SK-N-SH (cell line): ENCODE measurements around the gene PARD3. TPM values are rescaled to one million over a fixed set of nuclear protein-coding genes. Genes with fewer than 3 reads are reported as not detected.

ENCODE experiments used
- CTCF ChIA-PET: fragments of 300-600, 350-600 bp; formaldehyde crosslinking; extraction: SDS; loops from one replicate; lab custom pipeline; 2021; lab: Yijun Ruan, JAX
- POLR2A ChIA-PET: fragments of 350-600 bp; sonication (Branson Sonifier 250); formaldehyde crosslinking; extraction: SDS; loops from one replicate; lab custom pipeline; 2020; ENCODE audit warnings: antibody characterized with exemption, inconsistent platforms; lab: Yijun Ruan, JAX
- DNase-seq: peaks from one replicate; pipeline ENCODE4 v3.0.0; 2012
- H2AFZ ChIP-seq: fragments of 200-600 bp; sonication (generic); 2 replicates; pipeline ENCODE4 v1.8.1; 2016; ENCODE audit warnings: antibody characterized with exemption, mild to moderate bottlenecking, low read depth
- H3F3A ChIP-seq: fragments of 200-600 bp; sonication (generic); replicated peaks from 2 replicates; pipeline ENCODE3; 2016; ENCODE audit warnings: antibody characterized with exemption, mild to moderate bottlenecking; ENCODE audit not compliant: insufficient read depth
- H3K27ac ChIP-seq, 2 experiments: fragments of 200-500 bp in 1 of 2; fragments of 200-600 bp in 1 of 2; sonication (Bioruptor generic) in 1 of 2; sonication (generic), shearing (Covaris generic) in 1 of 2; 2 replicates each; pipeline versions ENCODE4 v1.5.1 to v1.6.1; 2014 to 2016; ENCODE audit warnings: low read depth in 2 of 2, inconsistent platforms in 1 of 2, low read length in 1 of 2, mild to moderate bottlenecking in 1 of 2, mixed read lengths in 1 of 2
- H3K27me3 ChIP-seq: fragments of 200-600 bp; sonication (generic), shearing (Covaris generic); 2 replicates; pipeline ENCODE4 v1.6.1; 2016; ENCODE audit warnings: mixed run types; ENCODE audit not compliant: insufficient read depth
- H3K36me3 ChIP-seq, 2 experiments: fragments of 200-500 bp in 1 of 2; fragments of 200-600 bp in 1 of 2; sonication (Bioruptor generic) in 1 of 2; sonication (generic) in 1 of 2; replicated peaks in 1 of 2; 2 replicates each; pipeline versions ENCODE3 to v1.5.1; 2014 to 2016; ENCODE audit warnings: low read length in 1 of 2, mild to moderate bottlenecking in 1 of 2; ENCODE audit not compliant: insufficient read depth in 2 of 2, control insufficient read depth in 1 of 2
- H3K4me1 ChIP-seq, 2 experiments: fragments of 200-500 bp in 1 of 2; fragments of 200-600 bp in 1 of 2; sonication (Bioruptor generic) in 1 of 2; sonication (generic), shearing (Covaris generic) in 1 of 2; 2 replicates each; pipeline versions ENCODE4 v1.5.1 to v1.6.1; 2014 to 2016; ENCODE audit warnings: low read depth in 1 of 2, low read length in 1 of 2, mixed run types in 1 of 2; ENCODE audit not compliant: insufficient read depth in 2 of 2, control insufficient read depth in 1 of 2
- H3K4me2 ChIP-seq: fragments of 200-600 bp; sonication (generic), shearing (Covaris generic); 2 replicates; pipeline ENCODE4 v1.6.1; 2017; ENCODE audit warnings: mixed run types
- H3K4me3 ChIP-seq, 2 experiments: fragments of 200-500 bp in 1 of 2; fragments of 200-600 bp in 1 of 2; sonication (Bioruptor generic) in 1 of 2; sonication (generic), shearing (Covaris generic) in 1 of 2; 2 replicates each; pipeline versions ENCODE4 v1.5.1 to v1.8.1; 2014 to 2016; ENCODE audit warnings: low read depth in 2 of 2, inconsistent platforms in 1 of 2, low read length in 1 of 2, mild to moderate bottlenecking in 1 of 2, mixed read lengths in 1 of 2, moderate library complexity in 1 of 2
- H3K79me2 ChIP-seq: fragments of 200-600 bp; sonication (generic); 2 replicates; pipeline ENCODE4 v1.8.1; 2017; ENCODE audit warnings: mild to moderate bottlenecking; ENCODE audit not compliant: insufficient read depth
- H3K9ac ChIP-seq: fragments of 200-600 bp; sonication (generic); 2 replicates; pipeline ENCODE4 v1.6.1; 2017; ENCODE audit warnings: mixed run types
- H3K9me2 ChIP-seq: fragments of 200-600 bp; sonication (generic); 2 replicates; pipeline ENCODE4 v1.6.1; 2017; ENCODE audit warnings: mixed run types
- H3K9me3 ChIP-seq: fragments of 200-600 bp; sonication (generic); 2 replicates; pipeline ENCODE4 v1.6.1; 2017; ENCODE audit warnings: mixed run types, mild to moderate bottlenecking, moderate library complexity
- H4K20me1 ChIP-seq: fragments of 200-600 bp; sonication (generic); 2 replicates; pipeline ENCODE4 v1.6.1; 2017; ENCODE audit warnings: mild to moderate bottlenecking, mixed run types; ENCODE audit not compliant: insufficient read depth
- EP300 ChIP-seq, 2 experiments: IDR thresholded peaks; 2 replicates each; pipeline versions ENCODE4 v1.4.0 to v1.6.1; 2012; ENCODE audit warnings: borderline replicate concordance in 1 of 2, low read depth in 1 of 2, low read length in 1 of 2
- EZH2phosphoT487 ChIP-seq: fragments of 200-600 bp; sonication (generic); IDR thresholded peaks from 2 replicates; pipeline ENCODE4 v1.6.1; 2017; ENCODE audit warnings: low read depth, mixed run types, mild to moderate bottlenecking, antibody characterized with exemption, moderate library complexity, borderline replicate concordance
- FOSL2 ChIP-seq: IDR thresholded peaks from 2 replicates; pipeline ENCODE4 v1.4.0; 2012; ENCODE audit warnings: low read depth, mild to moderate bottlenecking, moderate library complexity, borderline replicate concordance
- JUND ChIP-seq: IDR thresholded peaks from 2 replicates; pipeline ENCODE4 v1.4.0; 2012
- NRF1 ChIP-seq: IDR thresholded peaks from 2 replicates; pipeline ENCODE4 v1.6.1; 2012; ENCODE audit warnings: low read depth, mild to moderate bottlenecking, low read length
- REST ChIP-seq: IDR thresholded peaks from 2 replicates; pipeline ENCODE4 v1.6.1; 2012; ENCODE audit warnings: mild to moderate bottlenecking, low read depth, low read length, moderate library complexity
- RXRA ChIP-seq: IDR thresholded peaks from 2 replicates; pipeline ENCODE4 v1.4.0; 2012; ENCODE audit warnings: low read depth, mild to moderate bottlenecking, borderline replicate concordance
- TAF1 ChIP-seq: IDR thresholded peaks from 2 replicates; pipeline ENCODE4 v1.6.1; 2012; ENCODE audit warnings: low read depth, mild to moderate bottlenecking, low read length, moderate library complexity, borderline replicate concordance
- USF1 ChIP-seq: IDR thresholded peaks from 2 replicates; pipeline ENCODE4 v1.4.0; 2012; ENCODE audit warnings: low read depth, borderline replicate concordance
- WGBS: methylation state at CpG from one replicate; pipeline ENCODE4 v1.1.6; 2017; ENCODE audit warnings: low lambda C conversion rate; 5-methylcytosine and 5-hydroxymethylcytosine counted together
- polyA plus RNA-seq, 3 experiments: library from polyadenylated mRNA; depleted of rRNA; stranded (reverse); fragments of >200 nt; gene quantifications; 2 replicates each; pipeline ENCODE4 v1.2.3, GENCODE V29; 2012
- TF ChIP-seq, protein P1 (sequence below): fragments of 200-600 bp; sonication (generic); IDR thresholded peaks from 2 replicates; pipeline ENCODE4 v1.6.1; 2017; ENCODE audit warnings: antibody characterized with exemption, mild to moderate bottlenecking, moderate library complexity

Gene PARD3
- polyA plus RNA-seq, 1 of the 3 experiments (the other 2 are of a cell fraction): 29.4 TPM

- no peak for TF ChIP-seq REST
- no peak for TF ChIP-seq EZH2phosphoT487
- TF ChIP-seq USF1: no peak
- TF ChIP-seq NRF1: no peak
- no peak for TF ChIP-seq EP300 (IDR thresholded peaks at IDR 0.05; ENCODE audit: borderline replicate concordance in 1 of 2, low read depth in 1 of 2, low read length in 1 of 2)
- TF ChIP-seq TAF1: no peak
- TF ChIP-seq, protein P1, sequence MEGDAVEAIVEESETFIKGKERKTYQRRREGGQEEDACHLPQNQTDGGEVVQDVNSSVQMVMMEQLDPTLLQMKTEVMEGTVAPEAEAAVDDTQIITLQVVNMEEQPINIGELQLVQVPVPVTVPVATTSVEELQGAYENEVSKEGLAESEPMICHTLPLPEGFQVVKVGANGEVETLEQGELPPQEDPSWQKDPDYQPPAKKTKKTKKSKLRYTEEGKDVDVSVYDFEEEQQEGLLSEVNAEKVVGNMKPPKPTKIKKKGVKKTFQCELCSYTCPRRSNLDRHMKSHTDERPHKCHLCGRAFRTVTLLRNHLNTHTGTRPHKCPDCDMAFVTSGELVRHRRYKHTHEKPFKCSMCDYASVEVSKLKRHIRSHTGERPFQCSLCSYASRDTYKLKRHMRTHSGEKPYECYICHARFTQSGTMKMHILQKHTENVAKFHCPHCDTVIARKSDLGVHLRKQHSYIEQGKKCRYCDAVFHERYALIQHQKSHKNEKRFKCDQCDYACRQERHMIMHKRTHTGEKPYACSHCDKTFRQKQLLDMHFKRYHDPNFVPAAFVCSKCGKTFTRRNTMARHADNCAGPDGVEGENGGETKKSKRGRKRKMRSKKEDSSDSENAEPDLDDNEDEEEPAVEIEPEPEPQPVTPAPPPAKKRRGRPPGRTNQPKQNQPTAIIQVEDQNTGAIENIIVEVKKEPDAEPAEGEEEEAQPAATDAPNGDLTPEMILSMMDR: no peak
These were observed 634.3 kb downstream of the PARD3 start (continued) for GRCh38 chr10:34180749-34181148.

GRCh38 chr10:34179280-34179679 is 635.8 kb downstream of the PARD3 start:
- no peaks in the 10 kb centered on the region for H3K36me3 ChIP-seq
- H4K20me1 ChIP-seq: no peaks in the 10 kb centered on the region
- 33% methylated on average over 3 of the region's 3 CpGs for WGBS
- no peak overlapping the region for H3K4me2 ChIP-seq
- ChIA-PET CTCF (no interaction called here), POLR2A (no interaction called here)
- TF ChIP-seq RXRA (no peak), EP300 (IDR thresholded peaks at IDR 0.05; ENCODE audit: borderline replicate concordance in 1 of 2, low read depth in 1 of 2, low read length in 1 of 2) (0 out of 4 replicates have a peak, but pooled peaks of 1 of the 2 experiments have one; percentile 17), FOSL2 (no peak), JUND (no peak)
- H3K27ac ChIP-seq: no peak overlapping the region
- no peaks in the 10 kb centered on the region for H3K9me3 ChIP-seq
- no peaks in the 10 kb centered on the region for H3K27me3 ChIP-seq
- H2AFZ ChIP-seq: no peak overlapping the region
- no peak overlapping the region for H3K4me3 ChIP-seq
- H3K4me1 ChIP-seq: peaks cover 11 to 28% of the 10 kb centered on the region in 2 experiments; a peak in 2 of 4 replicates
- no peaks in the 10 kb centered on the region for H3K9me2 ChIP-seq
- DNase-seq: no peak
- H3F3A ChIP-seq: no peaks in the 10 kb centered on the region
- H3K9ac ChIP-seq: no peak overlapping the region
- H3K79me2 ChIP-seq: no peaks in the 10 kb centered on the region
